ENCODE data around the gene UBASH3A.

The UBASH3A gene

DNA sequence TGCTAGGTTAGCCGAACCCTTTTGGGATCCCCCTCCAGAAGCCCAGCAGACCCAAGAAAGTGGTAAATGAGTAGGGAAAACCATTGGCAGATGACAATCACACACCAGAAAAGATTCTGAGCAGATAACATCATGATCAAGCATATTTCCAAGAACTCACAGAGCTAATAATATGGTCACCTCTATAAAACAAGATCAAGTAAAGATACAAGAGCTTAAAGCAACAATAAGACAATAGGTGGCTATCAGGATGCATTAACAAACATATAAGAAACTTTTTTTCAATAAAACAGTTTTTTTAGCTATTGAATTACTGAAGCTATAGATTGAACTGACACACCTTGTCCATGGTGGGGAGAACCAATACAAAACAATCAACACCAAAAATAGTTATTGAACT, 29.0 kb downstream of the UBASH3A start:
- FAIRE-seq = no peak

DNA sequence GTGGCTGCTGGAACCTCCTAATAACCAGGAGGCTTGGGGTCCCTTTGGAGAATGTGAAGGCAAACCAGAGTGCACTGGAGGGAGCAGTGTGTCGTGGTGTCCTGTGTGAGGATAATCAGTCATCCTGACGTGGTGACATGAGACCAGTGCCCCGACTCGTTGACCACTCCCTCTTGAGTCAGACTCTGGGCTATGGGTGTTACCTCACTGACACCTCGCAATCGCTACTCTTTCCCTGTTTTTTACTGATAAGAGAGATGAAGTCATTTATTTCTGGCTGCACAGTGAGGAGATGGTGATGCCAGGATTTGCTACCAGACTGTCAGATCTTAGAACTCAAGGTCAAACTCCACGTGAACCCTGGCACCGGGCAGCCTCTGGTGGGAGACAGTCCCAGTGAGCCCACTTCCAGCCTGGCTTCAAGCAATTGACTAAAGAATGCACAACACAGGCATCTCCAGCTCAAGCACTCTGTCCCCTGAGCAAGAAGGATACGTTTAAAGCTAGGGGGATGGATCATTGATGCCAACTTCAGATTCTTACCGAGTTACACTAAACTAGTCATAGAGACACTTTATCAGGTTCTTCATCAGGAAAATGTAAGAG, 30.3 kb downstream of the UBASH3A start:
- FAIRE-seq = no peak

DNA sequence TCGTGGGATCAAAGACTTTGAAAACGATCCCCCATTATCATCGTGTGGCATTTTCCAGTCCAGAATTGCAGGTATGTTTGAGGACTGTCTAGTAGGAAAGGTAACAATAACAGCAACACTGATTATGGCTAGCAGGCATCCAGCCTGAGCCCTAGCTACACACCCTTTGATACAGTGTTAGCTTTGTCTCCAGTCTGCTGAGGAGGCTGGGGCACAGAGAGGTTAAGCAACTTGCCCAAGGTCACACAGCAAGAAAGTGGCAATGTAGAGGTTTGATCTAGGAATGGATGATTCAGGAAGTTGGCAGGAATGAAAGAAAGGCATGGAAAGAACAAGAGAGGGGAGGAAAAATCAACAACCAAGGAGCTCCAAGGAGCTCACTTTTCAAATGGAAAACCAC, 31.2 kb downstream of the UBASH3A start:
- FAIRE-seq = no peak

DNA sequence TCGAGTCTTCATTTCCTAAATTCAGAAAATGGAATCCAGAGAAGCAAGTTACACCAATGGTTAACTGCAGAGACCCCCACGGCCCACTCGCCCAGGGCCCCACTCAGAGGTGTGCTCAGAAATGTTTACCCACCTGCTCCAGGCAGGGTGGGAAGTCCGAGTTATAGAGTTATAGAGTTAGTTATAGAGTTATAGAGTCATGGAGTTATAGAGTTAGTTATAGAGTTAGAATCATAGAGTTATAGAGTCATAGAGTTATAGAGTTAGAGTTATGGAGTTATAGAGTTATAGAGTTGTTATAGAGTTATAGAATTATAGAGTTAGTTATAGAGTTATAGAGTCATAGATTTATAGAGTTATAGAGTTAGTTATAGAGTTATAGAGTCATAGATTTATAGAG, 31.7 kb downstream of the UBASH3A start:
- no peak for FAIRE-seq

DNA sequence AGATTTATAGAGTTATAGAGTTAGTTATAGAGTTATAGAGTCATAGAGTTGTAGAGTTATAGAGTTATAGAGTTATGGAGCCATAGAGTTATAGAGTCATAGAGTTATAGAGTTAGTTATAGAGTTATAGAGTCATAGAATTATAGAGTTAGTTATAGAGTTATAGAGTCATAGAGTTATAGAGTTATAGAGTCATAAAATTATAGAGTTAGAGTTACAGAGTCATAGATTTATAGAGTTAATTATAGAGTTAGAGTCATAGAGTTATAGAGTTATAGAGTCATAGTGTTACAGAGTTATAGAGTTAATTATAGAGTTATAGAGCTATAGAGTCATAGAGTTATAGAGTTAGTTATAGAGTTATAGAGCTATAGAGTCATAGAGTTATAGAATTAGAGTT, 32.1 kb downstream of the UBASH3A start:
- FAIRE-seq = no peak

DNA sequence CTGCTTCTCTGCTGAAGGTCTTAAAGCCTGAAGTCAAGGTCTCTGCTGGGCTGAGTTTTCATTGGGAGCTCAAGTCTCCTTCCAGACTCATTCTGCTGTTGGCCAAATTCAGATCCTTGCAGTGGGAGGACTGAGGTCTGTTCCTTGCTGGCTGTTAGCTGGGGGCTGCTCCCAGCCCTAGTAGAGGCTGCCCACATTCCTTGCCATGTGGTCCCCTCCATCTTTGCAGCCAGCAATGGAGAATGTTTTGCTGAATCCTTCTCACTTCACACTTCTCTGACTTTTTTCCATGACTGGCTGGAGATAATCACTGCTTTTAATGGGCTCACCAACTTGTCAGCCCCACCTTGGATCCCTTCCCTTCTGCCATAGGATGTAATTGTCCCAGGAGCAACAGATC, 33.2 kb downstream of the UBASH3A start:
- FAIRE-seq = no peak

DNA sequence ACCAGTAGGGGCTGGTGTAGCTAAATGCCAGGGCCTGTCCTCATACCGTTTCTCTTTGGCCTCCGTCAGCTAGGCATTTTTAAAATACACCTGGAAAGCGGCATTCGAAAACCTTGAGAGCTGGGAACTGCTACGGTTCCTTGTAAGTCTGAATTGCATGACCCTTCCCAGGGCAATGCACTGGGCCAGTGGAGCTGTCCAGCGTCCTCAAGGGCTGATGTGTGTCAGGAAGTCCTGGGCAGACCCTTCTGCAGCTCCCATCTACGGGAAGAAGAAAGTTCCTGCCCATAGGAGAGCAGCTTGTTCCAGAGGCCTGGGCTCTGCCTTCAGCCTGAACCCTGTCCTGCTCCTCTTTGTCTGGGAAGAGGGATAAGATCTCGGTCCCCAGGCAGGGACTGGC, 34.1 kb downstream of the UBASH3A start:
- FAIRE-seq = no peak

DNA sequence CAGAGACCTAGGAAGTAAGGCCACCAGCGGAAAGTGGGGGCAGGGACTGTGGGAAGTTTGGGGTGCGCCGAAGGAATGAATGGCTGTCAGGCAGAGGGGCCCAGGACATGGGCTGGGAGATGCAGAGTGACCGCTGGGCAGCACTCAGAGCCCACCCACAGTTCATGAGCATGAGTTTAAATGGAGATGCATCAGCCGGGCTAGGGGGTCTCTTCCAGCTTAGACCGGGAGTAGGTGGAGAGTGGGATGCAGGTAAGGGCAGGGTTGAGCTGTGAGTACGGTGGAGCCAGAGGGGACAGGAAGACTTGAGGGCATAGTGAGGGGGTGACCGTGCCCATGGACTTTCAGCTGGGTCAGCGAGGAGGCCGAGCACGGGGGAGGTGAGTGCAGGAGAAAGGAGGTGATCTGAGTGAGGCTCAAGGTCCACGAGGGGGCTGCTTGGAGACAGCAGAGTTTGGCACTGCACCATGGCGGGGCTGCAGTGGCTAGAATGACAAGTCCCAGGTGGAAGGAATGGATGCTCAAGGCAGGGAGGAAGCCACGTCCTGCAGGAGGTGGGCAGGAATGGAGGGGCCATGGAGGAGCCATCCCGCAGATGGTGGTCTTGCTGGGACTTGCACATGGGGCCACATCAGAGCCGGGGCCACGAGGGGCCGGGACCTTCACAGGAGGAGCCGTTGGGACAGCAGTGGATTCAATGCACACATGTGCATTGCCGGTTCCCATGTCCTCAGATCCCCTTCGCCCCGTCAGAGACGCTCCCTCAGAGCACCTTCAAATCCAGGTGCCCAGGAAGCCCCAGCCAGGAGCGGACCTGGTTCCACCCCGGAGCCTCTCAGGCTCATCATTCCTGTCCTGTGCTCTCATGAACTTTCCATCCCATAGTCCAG, 34.9 kb downstream of the UBASH3A start:
- FAIRE-seq = no peak

DNA sequence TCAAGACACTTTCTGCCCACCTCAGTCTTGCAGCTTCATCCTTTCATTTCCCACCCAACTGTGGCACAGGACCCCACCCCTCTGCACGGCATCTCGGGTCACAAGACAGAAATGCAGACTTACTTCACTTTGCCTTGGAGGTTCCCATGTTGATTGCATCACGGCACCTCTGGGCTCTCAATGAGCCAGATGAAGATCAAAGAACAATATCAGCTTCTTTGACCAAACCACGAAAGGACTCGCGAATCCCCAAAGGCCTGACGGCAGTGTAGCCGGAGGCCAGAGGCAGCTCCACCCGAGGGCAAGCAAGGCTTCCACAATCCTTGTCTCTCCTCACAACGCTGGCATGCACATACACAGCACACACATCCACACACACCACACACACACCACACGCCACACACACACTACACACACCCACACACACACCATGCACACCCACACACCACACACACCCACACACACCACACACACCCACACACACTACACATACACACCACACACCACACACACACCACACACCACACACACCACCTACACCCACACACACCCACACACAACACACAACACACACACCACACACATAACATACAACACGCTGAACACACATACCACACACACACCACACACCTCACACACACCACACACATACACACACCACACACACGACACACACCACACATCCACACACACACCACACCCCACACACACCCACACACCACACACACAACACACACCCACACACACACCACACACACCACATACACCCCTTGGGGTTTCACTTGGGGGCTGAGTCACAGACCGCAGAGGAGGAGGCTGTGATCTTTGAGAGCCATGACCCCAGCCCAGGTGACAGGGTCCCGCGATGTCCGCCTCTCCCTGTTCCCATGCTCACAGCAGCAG, 35.8 kb downstream of the UBASH3A start:
- FAIRE-seq = no peak

DNA sequence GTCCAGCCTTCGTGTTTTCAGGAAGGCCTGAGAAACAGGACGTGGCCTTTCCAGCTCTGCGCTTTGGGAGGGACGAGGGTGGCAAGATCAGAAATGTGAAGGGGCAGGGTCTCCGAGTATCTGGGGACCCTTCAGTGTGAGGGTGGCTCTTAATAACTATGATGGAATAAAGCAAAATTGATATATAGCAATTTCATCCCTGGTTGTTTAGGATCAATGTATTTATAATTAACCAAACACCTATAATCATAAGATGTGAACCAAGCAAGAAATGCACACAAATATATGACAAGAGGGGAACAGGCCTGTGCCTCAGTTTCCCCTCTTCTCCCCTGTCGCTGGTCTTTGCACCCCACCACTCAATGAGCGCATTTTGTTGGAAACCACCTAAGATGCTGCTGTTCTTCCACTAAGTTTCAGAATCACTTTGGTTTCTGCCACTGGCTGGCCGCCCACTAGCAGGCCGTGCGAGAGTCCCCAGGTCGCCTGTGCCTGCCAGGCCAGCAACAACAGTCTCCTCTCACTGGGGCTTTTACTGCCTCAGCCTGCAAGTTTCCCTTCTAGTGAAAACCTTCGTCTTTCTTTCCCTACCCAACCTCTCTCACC, 36.6 kb downstream of the UBASH3A start:
- FAIRE-seq = no peak

DNA sequence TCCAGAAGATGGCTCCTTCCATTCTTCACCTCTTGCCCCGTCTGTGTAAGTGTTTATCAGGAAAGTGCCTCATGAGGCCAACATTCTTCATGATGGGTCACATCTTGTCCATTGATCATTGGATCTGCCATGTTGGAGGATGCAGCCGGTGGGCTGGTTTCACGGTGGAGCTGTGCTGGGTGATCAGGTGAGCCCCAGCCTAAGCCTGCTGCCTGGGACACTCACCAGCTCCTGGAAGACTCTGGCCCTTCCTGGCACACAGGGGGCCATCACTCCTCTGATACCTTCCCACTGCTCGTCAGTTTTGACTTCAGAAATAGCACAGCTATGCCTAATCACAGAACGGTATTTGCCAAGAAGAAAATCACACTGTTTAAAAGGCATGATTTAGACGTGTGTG, 38.3 kb downstream of the UBASH3A start:
- FAIRE-seq = no peak

DNA sequence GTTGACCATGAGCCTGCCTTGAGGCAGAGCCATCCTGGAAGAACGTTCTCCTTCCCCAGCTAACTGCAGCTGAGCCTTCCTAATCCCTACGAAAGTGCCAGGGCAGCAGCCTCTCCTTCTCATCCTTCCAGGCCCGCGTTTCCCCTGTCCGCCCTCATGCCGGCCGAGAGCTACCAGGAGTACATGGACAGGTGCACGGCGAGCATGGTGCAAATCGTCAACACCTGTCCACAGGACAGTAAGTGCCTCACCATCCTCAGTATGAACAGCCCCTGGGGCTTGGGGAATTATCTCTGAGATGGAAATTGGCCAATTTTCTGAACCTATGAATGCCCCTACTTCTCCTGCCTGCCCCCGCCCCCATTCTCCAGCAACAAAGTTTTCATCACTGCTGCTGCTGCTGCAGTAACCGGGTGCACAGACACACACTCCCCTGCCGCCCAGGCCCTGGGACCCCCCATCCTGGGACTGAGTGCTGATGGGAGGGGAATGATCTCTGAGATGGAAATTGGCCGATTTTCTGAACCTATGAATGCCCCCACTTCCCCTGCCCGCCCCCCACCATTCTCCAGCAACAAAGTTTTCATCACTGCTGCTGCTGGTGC, 39.6 kb downstream of the UBASH3A start:
- FAIRE-seq = no peak

DNA sequence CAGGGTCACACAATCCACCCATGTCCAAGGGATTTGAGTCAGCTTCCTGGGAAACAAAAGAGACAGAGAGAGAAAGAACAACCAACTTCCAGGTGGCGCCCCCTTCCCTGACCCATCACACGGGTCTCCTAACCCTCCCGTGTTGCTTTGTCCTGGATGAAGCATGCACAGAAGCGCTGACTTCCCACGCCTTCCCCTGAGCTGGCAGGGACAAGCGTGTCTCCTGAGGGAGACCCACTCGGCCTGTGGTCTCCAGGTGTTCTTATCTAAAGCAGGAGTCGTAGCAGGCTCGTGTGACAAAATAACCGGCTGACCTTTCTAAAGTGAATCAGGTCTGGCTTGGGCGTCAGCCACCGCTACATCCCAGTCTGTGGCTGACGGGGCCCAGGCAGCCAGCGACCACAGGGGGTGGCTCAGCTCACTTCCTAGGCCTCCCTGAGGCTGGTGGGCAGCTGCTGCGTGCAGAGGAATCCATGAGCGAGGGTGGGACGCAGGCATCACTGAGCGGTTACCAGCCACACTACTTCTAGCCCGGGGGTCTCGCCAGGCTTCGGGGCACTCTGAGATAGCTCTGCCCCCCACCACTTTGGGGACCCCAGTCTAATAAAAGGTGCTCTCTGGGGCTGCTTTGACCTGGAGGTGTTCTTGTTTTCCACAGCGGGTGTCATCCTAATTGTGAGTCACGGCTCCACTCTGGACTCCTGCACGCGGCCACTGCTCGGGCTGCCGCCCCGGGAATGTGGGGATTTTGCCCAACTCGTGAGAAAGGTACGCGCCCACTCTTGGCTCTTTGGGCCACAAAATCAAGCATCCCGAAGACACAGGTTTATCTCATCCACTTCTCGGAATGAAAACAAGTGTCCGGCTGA, 40.4 kb downstream of the UBASH3A start:
- no peak for FAIRE-seq

DNA sequence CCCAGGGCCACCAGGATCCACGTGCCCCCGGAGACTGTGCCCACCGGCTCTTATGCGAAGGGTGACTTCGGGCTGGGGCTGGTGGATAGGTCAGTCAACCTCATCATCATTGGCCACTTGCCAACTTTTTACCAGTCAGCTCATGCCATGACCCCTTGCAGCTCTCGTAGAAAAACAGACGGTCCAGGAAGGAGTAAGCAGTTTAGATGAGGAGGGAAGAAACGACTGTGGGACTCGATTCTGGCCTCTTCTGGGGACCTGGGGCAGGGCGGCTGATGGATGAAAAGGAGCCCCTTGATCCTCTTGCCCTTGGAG, 41.0 kb downstream of the UBASH3A start:
- no peak for FAIRE-seq

DNA sequence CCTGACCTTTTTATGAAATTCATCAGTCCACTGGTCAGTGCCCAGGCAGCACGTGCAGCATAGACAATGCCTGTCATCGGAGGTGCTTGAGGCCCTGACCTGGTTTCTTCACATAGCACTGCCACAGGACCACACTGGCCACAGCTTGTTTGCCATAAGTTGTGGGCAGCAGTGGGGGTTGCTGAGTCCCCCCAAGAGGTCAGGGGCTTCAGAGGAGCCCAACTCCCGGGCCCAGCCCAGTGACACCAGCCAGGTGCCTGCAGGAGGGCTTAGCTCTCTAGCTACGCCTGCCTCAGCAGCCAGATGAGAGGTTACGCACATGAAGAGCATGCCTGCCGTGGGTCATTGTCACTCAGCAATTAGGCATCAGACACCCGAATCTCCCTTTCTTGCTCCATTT, 41.6 kb downstream of the UBASH3A start:
- FAIRE-seq = no peak

DNA sequence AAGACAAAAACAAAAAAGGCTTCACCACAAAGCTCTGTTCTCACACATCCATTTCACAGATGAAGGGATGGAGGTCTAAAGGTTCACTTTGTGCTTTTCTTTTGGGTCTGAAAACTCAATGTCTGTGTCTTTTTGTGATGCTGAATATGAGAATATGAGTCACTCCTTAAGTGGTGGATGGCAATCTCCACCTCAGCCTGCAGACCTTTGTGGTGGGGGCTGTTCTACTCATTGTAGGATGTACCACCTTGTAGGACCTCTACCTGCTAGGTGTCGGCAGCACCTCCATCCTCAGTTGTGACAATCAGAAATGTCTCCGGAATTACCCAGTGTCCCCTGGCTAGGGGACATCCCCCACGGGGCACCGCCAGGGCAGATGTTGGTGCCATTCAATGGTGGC, 42.8 kb downstream of the UBASH3A start:
- FAIRE-seq = no peak

DNA sequence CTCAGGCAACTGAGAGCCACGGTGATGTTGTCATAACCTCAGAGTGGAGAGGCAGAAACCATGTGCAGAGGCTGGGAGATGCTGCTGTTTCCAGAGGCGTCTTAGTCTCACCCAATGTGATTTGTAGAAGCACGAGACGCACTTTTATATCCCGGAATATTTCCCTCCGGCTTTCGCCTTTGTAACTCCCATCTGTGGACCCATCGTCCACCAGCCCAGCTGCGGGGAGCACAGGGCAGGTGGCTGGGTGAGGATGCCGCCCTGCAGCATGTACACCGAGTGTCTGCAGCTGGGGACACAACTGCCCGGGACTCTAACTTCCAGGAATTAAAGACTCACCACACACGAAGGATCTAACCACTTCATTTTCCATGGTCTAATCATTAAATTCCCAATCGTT, 43.5 kb downstream of the UBASH3A start:
- no peak for FAIRE-seq

DNA sequence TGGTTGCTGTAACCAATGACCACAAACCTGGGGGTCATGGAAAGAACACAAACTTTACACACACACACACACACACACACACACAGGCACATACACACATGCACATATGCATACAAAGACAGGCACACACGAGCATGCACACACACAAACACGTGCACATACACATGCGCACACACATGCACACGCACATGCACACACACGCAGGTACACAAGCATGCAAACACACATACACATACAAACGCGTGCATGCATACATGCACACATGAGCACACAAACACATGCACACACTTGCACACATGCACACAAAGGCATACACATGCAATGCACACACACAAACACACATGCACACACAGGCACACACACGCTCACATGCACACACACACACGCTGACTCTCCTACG, 44.0 kb downstream of the UBASH3A start:
- no peak for FAIRE-seq

DNA sequence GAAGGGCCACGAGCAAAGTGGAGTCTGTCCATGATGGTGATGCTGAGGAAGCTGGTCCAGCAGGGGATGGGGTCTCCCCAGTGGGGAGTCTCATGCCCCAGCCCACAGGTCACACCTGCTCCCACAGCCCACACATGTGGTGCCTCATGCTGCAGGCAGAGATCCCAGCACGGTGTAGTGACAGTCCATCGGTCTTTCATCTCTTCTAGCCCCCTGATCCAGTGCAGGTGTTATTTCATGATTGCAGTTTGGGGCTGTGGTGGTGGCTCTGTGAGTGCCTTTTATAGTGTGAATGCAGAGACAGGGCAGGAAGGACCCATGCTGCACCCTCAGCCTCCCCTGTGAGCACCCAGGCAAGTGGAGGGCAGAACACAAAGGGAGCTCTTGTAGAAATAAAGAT, 45.0 kb downstream of the UBASH3A start:
- FAIRE-seq = no peak

DNA sequence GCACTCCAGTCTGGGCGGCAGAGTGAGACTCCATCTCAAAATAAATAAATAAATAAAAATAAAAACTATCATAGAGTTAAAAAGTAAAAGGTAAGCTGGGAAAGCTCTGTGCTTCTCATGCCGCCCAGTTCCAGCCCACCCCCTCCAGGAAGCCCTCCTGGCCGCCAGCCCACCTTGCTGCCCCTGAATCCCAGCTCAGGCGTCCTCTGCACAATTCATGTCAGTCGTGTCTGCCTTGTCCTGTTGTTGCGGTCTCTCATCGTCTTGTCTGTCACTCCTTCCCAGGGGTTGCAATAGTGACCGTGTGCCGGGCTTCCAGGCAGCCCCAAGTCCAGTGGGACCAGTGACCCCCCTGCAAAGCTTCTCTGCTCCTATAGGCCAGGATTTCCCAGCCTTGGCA, 48.2 kb downstream of the UBASH3A start:
- FAIRE-seq = no peak

DNA sequence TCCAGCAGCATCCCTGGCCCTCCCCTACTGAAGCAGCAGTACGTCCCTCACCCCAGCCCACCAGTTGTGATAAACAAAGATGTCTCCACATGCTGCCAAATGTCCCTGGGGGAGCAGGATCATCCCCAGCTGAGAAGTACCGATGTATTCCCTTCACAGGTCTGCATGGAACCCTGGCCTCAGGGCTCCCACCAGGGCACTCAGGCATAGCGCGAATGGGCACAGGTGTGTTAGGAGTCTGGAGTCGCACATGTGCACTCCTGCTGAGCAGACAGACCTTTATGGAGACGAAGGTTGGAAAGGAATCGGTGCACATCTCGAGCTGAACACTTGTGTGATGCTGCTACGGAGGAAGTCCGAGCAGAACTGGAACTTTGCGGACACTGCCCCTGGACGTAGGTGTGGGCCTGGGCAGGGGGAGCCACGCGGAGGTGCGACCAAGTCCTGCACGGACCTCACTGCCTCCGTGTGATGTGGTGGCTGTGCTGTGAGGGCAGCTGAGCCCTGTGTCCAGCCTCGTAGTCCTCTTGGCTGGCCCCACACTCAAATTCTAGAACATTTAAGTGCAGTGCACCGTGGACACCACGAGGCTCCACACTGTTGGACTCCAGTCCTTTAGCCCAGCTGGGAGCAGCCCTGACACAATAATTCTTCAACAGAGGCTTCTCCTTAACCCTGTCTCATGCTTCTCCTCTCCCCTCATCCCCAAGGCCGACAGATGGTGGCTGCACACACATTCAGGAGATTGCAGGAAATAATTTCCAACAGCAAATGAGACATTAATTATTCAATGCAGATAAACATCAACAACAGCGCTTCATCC, 48.9 kb downstream of the UBASH3A start:
- no peak for FAIRE-seq
